ENCODE data around the gene NKAIN2.

Gene NKAIN2

DNA sequence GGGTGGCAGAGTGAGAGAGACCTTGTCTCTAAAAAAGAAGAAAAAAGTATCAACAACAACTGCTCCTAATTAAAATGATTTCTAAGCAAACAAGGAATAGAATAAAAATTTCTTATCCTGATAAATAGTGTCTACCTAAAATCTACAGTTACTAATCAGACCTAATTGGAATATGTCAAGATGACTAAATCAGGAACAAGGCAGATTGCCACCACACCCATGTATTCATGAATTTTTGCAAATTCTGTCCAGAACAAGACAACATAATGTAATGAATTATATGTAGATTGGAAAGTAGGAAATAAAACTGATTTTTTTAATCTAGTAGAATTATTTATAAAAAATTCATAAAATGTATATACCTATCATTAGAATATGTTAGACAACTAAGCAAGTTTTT is 339.8 kb downstream of the NKAIN2 start:
- DNase-seq (ENCODE audit: low read depth) = no peak

DNA sequence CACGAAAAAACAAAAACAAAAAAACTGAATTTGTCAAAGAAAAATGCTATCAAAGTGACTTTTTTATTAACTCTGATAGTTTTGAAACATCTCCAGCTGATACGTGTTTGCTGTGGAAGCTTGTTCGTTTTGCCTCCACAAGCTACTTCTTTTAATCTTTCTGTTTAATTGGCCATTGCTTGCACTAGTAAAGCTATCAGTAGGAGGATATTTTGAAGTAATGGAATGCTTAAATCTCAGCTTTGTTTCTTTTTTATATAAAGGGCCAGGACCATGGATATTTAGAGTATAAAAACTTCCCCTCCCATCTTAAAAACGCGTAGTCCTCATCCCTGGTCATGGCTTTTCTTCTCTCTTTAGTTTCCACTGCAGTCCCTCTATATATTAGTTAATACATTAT is 344.0 kb downstream of the NKAIN2 start:
- H3K4me3 ChIP-seq (ENCODE audit: low read depth, low read length) = no peak overlapping the region
- in situ Hi-C loops (cut with HindIII; ENCODE audit: low sequenced_read_pairs) = no loop called here
- TF ChIP-seq, protein P1, sequence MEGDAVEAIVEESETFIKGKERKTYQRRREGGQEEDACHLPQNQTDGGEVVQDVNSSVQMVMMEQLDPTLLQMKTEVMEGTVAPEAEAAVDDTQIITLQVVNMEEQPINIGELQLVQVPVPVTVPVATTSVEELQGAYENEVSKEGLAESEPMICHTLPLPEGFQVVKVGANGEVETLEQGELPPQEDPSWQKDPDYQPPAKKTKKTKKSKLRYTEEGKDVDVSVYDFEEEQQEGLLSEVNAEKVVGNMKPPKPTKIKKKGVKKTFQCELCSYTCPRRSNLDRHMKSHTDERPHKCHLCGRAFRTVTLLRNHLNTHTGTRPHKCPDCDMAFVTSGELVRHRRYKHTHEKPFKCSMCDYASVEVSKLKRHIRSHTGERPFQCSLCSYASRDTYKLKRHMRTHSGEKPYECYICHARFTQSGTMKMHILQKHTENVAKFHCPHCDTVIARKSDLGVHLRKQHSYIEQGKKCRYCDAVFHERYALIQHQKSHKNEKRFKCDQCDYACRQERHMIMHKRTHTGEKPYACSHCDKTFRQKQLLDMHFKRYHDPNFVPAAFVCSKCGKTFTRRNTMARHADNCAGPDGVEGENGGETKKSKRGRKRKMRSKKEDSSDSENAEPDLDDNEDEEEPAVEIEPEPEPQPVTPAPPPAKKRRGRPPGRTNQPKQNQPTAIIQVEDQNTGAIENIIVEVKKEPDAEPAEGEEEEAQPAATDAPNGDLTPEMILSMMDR (IDR thresholded peaks at IDR 0.05; ENCODE audit: low read depth, low read length, missing control alignments) = no peak
- no peak for DNase-seq (ENCODE audit: low read depth)

More for the DNA sequence above, 339.8 kb downstream of the NKAIN2 start:
- in situ Hi-C loops (cut with HindIII; ENCODE audit: low sequenced_read_pairs) = no loop called here
- H3K4me3 ChIP-seq (ENCODE audit: low read depth, low read length) = no peak overlapping the region
- TF ChIP-seq, protein P1 (IDR thresholded peaks at IDR 0.05; ENCODE audit: low read depth, low read length, missing control alignments) = no peak

DNA sequence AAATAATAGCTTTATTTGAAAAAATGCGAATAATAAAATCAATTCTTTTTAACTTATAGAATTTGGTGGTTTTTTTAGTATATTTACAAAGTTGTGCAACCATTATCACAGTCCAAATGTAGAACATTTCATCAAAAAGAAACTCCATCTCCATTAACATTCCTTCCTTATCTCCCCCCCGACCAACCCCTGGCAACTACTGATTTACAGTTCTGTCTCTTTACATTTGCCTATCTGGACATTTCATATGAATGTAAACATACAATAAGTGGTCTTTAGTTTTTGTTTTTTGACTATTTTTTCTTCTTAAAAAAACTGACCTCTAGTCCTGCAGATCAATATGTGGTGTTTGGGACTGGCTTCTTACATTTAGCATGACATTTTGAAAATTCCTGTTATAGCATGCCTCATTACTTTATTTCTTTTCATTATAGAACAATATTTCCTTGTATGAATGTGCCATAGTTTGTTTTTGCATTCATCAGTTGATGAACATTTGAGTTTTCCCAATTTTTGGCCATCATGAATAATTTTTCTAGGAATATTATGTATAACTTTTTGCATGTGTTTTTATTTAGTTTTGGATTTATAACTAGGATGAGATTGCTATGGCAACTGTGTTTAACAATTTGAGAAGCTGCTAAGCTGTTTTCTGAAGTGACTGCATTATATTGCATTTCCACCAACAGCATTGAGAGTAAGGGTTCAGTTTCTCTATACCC is 344.7 kb downstream of the NKAIN2 start:
- in situ Hi-C loops (cut with HindIII; ENCODE audit: low sequenced_read_pairs) = no loop called here

DNA sequence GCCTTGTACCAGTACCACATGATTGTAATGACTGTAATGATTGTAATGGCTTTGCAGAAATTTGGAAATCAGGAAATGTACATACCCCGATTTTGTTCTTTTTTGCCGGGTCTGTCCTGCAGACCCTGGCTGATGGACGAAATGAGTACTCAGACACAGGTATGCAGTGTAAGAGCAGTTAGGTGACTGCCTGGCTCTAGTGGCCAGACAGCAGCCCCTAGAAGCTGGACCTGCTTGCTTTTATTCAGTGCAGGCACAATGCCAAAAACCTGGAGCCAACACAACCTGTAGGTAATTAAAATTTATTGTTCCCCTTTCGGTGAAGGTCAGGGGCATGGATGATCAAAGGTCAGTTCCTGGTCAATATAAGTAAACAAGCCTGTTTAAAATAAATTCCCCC is 346.0 kb downstream of the NKAIN2 start:
- no peak for DNase-seq (ENCODE audit: low read depth)
- in situ Hi-C loops (cut with HindIII; ENCODE audit: low sequenced_read_pairs) = no loop called here
- H3K4me3 ChIP-seq (ENCODE audit: low read depth, low read length) = no peak overlapping the region
- TF ChIP-seq, protein P1 (IDR thresholded peaks at IDR 0.05; ENCODE audit: low read depth, low read length, missing control alignments) = no peak

More for the DNA sequence above, 344.7 kb downstream of the NKAIN2 start:
- H3K4me3 ChIP-seq (ENCODE audit: low read depth, low read length) = no peak overlapping the region
- DNase-seq (ENCODE audit: low read depth) = no peak
- TF ChIP-seq, protein P1 (IDR thresholded peaks at IDR 0.05; ENCODE audit: low read depth, low read length, missing control alignments) = no peak

DNA sequence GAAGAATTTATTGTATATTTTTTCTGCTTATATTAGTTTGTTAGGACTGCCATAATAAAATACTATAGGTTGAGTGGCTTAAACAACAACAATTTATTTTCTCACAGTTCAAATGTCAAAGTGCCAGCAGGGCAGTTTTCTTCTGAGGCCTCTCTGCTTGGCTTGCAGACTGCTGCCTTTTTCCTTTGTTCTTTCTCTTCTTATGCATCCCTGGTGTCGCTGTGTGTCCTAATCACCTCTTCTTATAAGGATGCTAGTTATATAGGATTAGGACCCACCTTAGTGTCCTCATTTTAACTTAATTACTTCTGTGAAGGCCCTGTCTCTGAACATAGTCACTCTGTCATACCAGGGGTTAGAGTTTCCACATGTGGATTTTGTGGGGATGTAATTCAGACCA is 354.4 kb downstream of the NKAIN2 start:
- no peak for DNase-seq (ENCODE audit: low read depth)
- TF ChIP-seq, protein P1 (IDR thresholded peaks at IDR 0.05; ENCODE audit: low read depth, low read length, missing control alignments) = no peak
- in situ Hi-C loops (cut with HindIII; ENCODE audit: low sequenced_read_pairs) = no loop called here
- no peak overlapping the region for H3K4me3 ChIP-seq (ENCODE audit: low read depth, low read length)

DNA sequence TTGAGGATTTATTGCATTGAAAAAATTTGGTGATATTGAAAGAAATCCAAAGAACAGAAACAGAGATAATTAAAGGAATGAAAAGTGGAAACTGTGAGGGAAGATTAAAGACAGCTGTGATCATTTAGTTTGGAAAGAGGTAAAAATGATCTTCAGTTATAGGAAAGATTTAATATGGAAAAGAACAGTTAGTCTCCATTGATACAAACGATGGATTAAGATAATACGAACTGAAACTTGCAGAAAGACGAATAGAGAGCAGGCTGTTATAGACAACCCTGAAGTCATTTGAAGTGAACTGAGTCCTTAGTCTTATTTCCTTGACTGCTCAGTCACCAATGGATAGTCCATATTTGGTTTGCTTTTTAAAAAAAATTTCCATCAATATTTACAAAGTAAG is 360.0 kb downstream of the NKAIN2 start:
- in situ Hi-C loops (cut with HindIII; ENCODE audit: low sequenced_read_pairs) = no loop called here
- H3K4me3 ChIP-seq (ENCODE audit: low read depth, low read length) = no peak overlapping the region
- DNase-seq (ENCODE audit: low read depth) = no peak
- TF ChIP-seq, protein P1 (IDR thresholded peaks at IDR 0.05; ENCODE audit: low read depth, low read length, missing control alignments) = no peak
